GM19351 (cell line): Measurements from ENCODE around the gene DUXA.

Experiments
- ATAC-seq: cut with Tn5 transposase; IDR thresholded peaks from one replicate; pipeline ENCODE4 v1.9.1; 2021; ENCODE audit warnings: mild to moderate bottlenecking, moderate library complexity; ENCODE audit not compliant: unreplicated experiment

The DUXA gene

DNA sequence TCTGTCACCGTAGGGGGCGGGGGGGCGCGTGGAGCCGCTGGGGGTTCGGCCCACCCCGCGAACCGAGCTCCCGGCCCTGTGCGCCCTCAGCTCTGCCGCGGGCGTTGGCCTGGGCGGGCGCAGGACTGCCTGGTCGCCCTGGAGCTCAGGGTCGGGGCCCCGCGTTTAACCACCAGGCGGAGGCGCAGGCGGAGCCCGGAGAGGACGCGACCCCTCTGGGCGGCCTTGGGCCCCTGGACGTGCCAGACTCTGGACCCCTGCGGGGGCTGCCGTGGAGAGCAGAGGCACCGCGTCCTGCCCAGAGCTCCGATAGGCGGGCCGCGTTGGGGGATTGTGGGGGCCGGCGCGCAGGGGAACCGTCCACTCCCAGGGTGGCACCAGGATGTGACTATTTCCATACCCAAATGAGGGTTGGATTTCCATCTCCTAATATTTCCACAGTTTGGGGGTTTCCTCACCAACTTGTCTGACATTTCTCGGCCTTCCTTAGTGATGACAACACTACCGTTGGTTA, 60.5 kb downstream of the DUXA start:
- ATAC-seq, result no peak

GRCh38 chr19:57105976-57106721, 61.1 kb downstream of the DUXA start:
- ATAC-seq, result no peak
